K562 (cell line): ENCODE measurements around the gene PSMB8.

Source experiments
- EP300 ChIP-seq: IDR thresholded peaks from 2 replicates; pipeline ENCODE4 v1.6.1; 2012; ENCODE audit warnings: low read length, improper control_type of control experiment
- POLR2AphosphoS5 ChIP-seq: IDR thresholded peaks from 2 replicates; pipeline ENCODE4 v1.6.1; 2011; ENCODE audit warnings: mild to moderate bottlenecking, low read depth, low read length, moderate library complexity; ENCODE audit not compliant: control insufficient read depth, insufficient read depth
- SMC3 ChIP-seq: conservative IDR thresholded peaks from 2 replicates; pipeline ENCODE4 v1.6.1; 2011; ENCODE audit warnings: low read depth, low read length, improper control_type of control experiment; ENCODE audit not compliant: insufficient read depth
- SP1 ChIP-seq: sonication (generic); formaldehyde crosslinking; IDR thresholded peaks from 2 replicates; pipeline ENCODE4 v1.8.1; 2022; ENCODE audit warnings: mild to moderate bottlenecking, missing genetic modification reagents
- ZNF121 ChIP-seq: sonication (generic); formaldehyde crosslinking; conservative IDR thresholded peaks from 2 replicates; pipeline ENCODE4 v1.8.0; 2022; ENCODE audit warnings: missing genetic modification reagents
- ZNF184 ChIP-seq: sonication (generic); formaldehyde crosslinking; IDR thresholded peaks from 2 replicates; pipeline ENCODE4 v1.5.0; 2020; ENCODE audit warnings: missing genetic modification reagents
- ZNF384 ChIP-seq: IDR thresholded peaks from 2 replicates; pipeline ENCODE4 v1.6.1; 2012; ENCODE audit warnings: low read depth, low read length, improper control_type of control experiment

DNA sequence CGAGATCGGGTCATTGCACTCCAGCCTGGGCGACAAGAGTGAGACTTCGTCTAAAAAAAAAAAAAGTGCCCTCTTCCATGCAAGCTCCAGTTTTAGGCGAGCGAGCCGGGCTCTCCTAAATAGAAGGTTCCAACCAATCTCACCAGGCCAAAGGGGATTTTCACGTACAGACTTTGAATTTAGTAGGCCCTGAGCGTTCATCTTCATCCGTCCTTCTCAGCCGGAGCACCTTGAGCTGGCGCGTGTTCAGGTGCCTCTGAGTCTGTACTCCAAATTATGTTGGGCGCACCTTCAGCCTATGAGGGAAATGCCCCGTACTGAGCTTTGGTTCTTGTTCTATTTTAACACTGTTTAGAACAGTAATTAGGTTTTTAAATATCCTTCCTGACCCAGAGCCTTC is 4.5 kb downstream of the PSMB8 start:
- TF ChIP-seq ZNF384 = no peak
- no peak for TF ChIP-seq SMC3
- no peak for TF ChIP-seq POLR2AphosphoS5
- TF ChIP-seq EP300 = no peak
- no peak for TF ChIP-seq SP1 (CRISPR knock-in tag)
- TF ChIP-seq ZNF121 (CRISPR knock-in tag) = no peak
- TF ChIP-seq ZNF184 (CRISPR knock-in tag) = no peak
